Calu3 (cell line): ENCODE measurements around the gene LAMTOR5. TPM values are rescaled to one million over a fixed set of nuclear protein-coding genes. Genes with fewer than 3 reads are reported as not detected.

Source experiments
- BruUV-seq: library from RNA; stranded (reverse); fragments of 400-500 nt; replicated peaks from 2 replicates; lab custom pipeline; 2021; lab: Mats Ljungman, UMichigan
- CTCF ChIA-PET: fragments of 300-600 bp; sonication (Branson Sonifier 250); formaldehyde crosslinking; loops from one replicate; lab custom pipeline; 2022; ENCODE audit warnings: antibody characterized with exemption; lab: Charles Lee
- DNase-seq: peaks from one replicate; pipeline ENCODE4 v3.0.0; 2022
- H3K27ac Mint-ChIP-seq: one replicate; pipeline ENCODE4 v1.8.0; 2022; ENCODE audit warnings: mixed read lengths; ENCODE audit not compliant: unreplicated experiment
- H3K27me3 Mint-ChIP-seq: one replicate; pipeline ENCODE4 v1.8.0; 2022; ENCODE audit warnings: mixed read lengths; ENCODE audit not compliant: unreplicated experiment
- H3K36me3 Mint-ChIP-seq: one replicate; pipeline ENCODE4 v1.8.0; 2022; ENCODE audit warnings: mild to moderate bottlenecking, moderate library complexity, mixed read lengths; ENCODE audit not compliant: insufficient read depth, unreplicated experiment
- H3K4me1 Mint-ChIP-seq: one replicate; pipeline ENCODE4 v1.8.0; 2022; ENCODE audit warnings: mild to moderate bottlenecking, low read depth, mixed read lengths; ENCODE audit not compliant: unreplicated experiment
- H3K4me3 Mint-ChIP-seq: one replicate; pipeline ENCODE4 v1.8.0; 2022; ENCODE audit warnings: mild to moderate bottlenecking, low read depth, moderate library complexity, mixed read lengths; ENCODE audit not compliant: unreplicated experiment
- H3K9me3 Mint-ChIP-seq: one replicate; pipeline ENCODE4 v1.8.0; 2022; ENCODE audit warnings: low read depth, mixed read lengths; ENCODE audit not compliant: unreplicated experiment
- CTCF ChIP-seq: fragments of 200-600 bp; IDR thresholded peaks from one replicate; pipeline ENCODE4 v1.8.0; 2022; ENCODE audit warnings: antibody characterized with exemption; ENCODE audit not compliant: unreplicated experiment
- intact Hi-C: fragments of 100-400 bp; cut with micrococcal nuclease; formaldehyde crosslinking; loops from one replicate; pipeline ENCODE4 v1.10.0; 2022; ENCODE audit not compliant: unreplicated experiment
- total RNA-seq: library from RNA; stranded (reverse); gene quantifications from 2 replicates; pipeline ENCODE4 v1.2.3, GENCODE V29; 2022

The LAMTOR5 gene
- total RNA-seq, 1 experiment from 2014 or later = 87.4 TPM

GRCh38 chr1:110383251-110383990, 24.1 kb downstream of the LAMTOR5 start:
- BruUV-seq = no TSS peak
- Mint-ChIP-seq H3K27ac (no peak overlapping the region), H3K4me1 (no peaks in the 10 kb centered on the region), H3K4me3 (no peak overlapping the region), H3K9me3 (no peaks in the 10 kb centered on the region), H3K36me3 (peaks cover 17% of the 10 kb centered on the region), H3K27me3 (no peaks in the 10 kb centered on the region)
- CTCF ChIA-PET = interaction anchor here (0.7 to 1.5 kb wide), 2 partner anchors 45 to 195 kb away, joined by 5 to 9 read pairs; partner anchors contain the start of gene RBM15
- no peak for DNase-seq
- no peak for TF ChIP-seq CTCF
- intact Hi-C loops = no loop called here

- no peak for TF ChIP-seq CTCF
- Mint-ChIP-seq H3K27ac (no peak overlapping the region), H3K4me1 (no peaks in the 10 kb centered on the region), H3K27me3 (no peaks in the 10 kb centered on the region), H3K4me3 (no peak overlapping the region), H3K9me3 (no peaks in the 10 kb centered on the region), H3K36me3 (peaks cover 27% of the 10 kb centered on the region)
- no peak for DNase-seq
- CTCF ChIA-PET = no interaction called here
- intact Hi-C loops = no loop called here
- no TSS peak for BruUV-seq
These were observed 26.7 kb downstream of the LAMTOR5 start for GRCh38 chr1:110380672-110381283.

- no peak for TF ChIP-seq CTCF
- CTCF ChIA-PET = no interaction called here
- intact Hi-C loops = no loop called here
These were observed 32.0 kb downstream of the LAMTOR5 start for GRCh38 chr1:110375490-110375889.

GRCh38 chr1:110370827-110371226, 36.7 kb downstream of the LAMTOR5 start:
- Mint-ChIP-seq H3K36me3 (peaks cover 6% of the 10 kb centered on the region), H3K27ac (no peak overlapping the region), H3K9me3 (no peaks in the 10 kb centered on the region), H3K4me1 (no peaks in the 10 kb centered on the region), H3K4me3 (no peak overlapping the region), H3K27me3 (no peaks in the 10 kb centered on the region)
- intact Hi-C loops = no loop called here
- DNase-seq = no peak
- no TSS peak for BruUV-seq
- CTCF ChIA-PET = no interaction called here
- no peak for TF ChIP-seq CTCF

More at GRCh38 chr1:110375490-110375889, 32.0 kb downstream of the LAMTOR5 start:
- Mint-ChIP-seq H3K4me1 (no peaks in the 10 kb centered on the region), H3K27ac (no peak overlapping the region), H3K9me3 (no peaks in the 10 kb centered on the region), H3K4me3 (no peak overlapping the region), H3K27me3 (no peaks in the 10 kb centered on the region), H3K36me3 (peaks cover 32% of the 10 kb centered on the region)
- no TSS peak for BruUV-seq
- no peak for DNase-seq
